SK-N-DZ (cell line): ENCODE data around the gene PTPRA.

ENCODE experiments used
- DNase-seq: peaks from one replicate; pipeline ENCODE4 v3.0.0-alpha.2; 2015; ENCODE audit warnings: low spot score

Gene PTPRA

GRCh38 chr20:2851086-2851485, 22.2 kb upstream of the PTPRA start:
- DNase-seq, result no peak

- DNase-seq, result no peak
These were observed 14.7 kb upstream of the PTPRA start for GRCh38 chr20:2858591-2858990.

GRCh38 chr20:2859330-2860121, 13.8 kb upstream of the PTPRA start:
- no peak for DNase-seq

- DNase-seq, result no peak
These were observed 8.7 kb upstream of the PTPRA start for GRCh38 chr20:2864626-2865025.

- DNase-seq, result no peak
These were observed 8.2 kb upstream of the PTPRA start for GRCh38 chr20:2865101-2865500.

- no peak for DNase-seq
These were observed 7.7 kb upstream of the PTPRA start for GRCh38 chr20:2865630-2866029.

GRCh38 chr20:2866236-2866635, 7.0 kb upstream of the PTPRA start:
- DNase-seq, result no peak

GRCh38 chr20:2867081-2867864, 6.0 kb upstream of the PTPRA start:
- DNase-seq, result no peak

- no peak for DNase-seq
These were observed 3.9 kb upstream of the PTPRA start for GRCh38 chr20:2869381-2869780.

GRCh38 chr20:2871111-2871465, 2.2 kb upstream of the PTPRA start:
- no peak for DNase-seq

GRCh38 chr20:2871661-2872458, 1.4 kb upstream of the PTPRA start:
- DNase-seq, result no peak

- no peak for DNase-seq
These were observed 747 bp upstream of the PTPRA start for GRCh38 chr20:2872459-2873009.

GRCh38 chr20:2873747-2874041, 413 bp downstream of the PTPRA start:
- peak; percentile 54 for DNase-seq

- no peak for DNase-seq
These were observed 1.2 kb downstream of the PTPRA start for GRCh38 chr20:2874456-2874855.

GRCh38 chr20:2875690-2876203, 2.5 kb downstream of the PTPRA start:
- DNase-seq, result no peak

- no peak for DNase-seq
These were observed 5.2 kb downstream of the PTPRA start for GRCh38 chr20:2878515-2878914.

- DNase-seq, result no peak
These were observed 5.9 kb downstream of the PTPRA start for GRCh38 chr20:2879146-2879545.

GRCh38 chr20:2880650-2881049, 7.4 kb downstream of the PTPRA start:
- no peak for DNase-seq

GRCh38 chr20:2883726-2884637, 10.7 kb downstream of the PTPRA start:
- no peak for DNase-seq

GRCh38 chr20:2887715-2888114, 14.4 kb downstream of the PTPRA start:
- no peak for DNase-seq
